Neural cell (in vitro differentiated cells): ENCODE data around the gene ZNF512B.

Source experiments
- CTCF ChIP-seq: fragments of 450-650 bp; IDR thresholded peaks from 2 replicates; pipeline ENCODE4 v1.5.1; 2014; ENCODE audit warnings: antibody characterized with exemption, mild to moderate bottlenecking, moderate library complexity; ENCODE audit not compliant: poor library complexity, severe bottlenecking
- EP300 ChIP-seq: fragments of 450-650 bp; conservative IDR thresholded peaks from 2 replicates; pipeline ENCODE4 v1.6.1; 2014; ENCODE audit warnings: antibody characterized with exemption, mild to moderate bottlenecking, moderate library complexity; ENCODE audit not compliant: poor library complexity, severe bottlenecking
- EZH2 ChIP-seq: fragments of 200-600, 300-800 bp; shearing (Covaris generic), sonication (generic); IDR thresholded peaks from 2 replicates; pipeline ENCODE4 v1.6.1; 2014; ENCODE audit warnings: antibody characterized with exemption, low read length, borderline replicate concordance, mild to moderate bottlenecking; ENCODE audit not compliant: insufficient read depth, poor library complexity, severe bottlenecking
- MXI1 ChIP-seq: fragments of 450-650 bp; conservative IDR thresholded peaks from 2 replicates; pipeline ENCODE4 v1.6.1; 2014; ENCODE audit warnings: antibody characterized with exemption, mild to moderate bottlenecking; ENCODE audit not compliant: poor library complexity, severe bottlenecking
- POLR2AphosphoS5 ChIP-seq: IDR thresholded peaks from 2 replicates; pipeline ENCODE4 v1.6.1; 2012
- RAD21 ChIP-seq: fragments of 450-650 bp; conservative IDR thresholded peaks from 2 replicates; pipeline ENCODE4 v1.6.1; 2014; ENCODE audit warnings: antibody characterized with exemption, mild to moderate bottlenecking, moderate library complexity

- no peak for TF ChIP-seq CTCF
- no peak for TF ChIP-seq POLR2AphosphoS5
- no peak for TF ChIP-seq RAD21
- TF ChIP-seq EZH2, result no peak
- no peak for TF ChIP-seq EP300
- TF ChIP-seq MXI1, result no peak
Measured at GRCh38 chr20:63934271-63935068, 35.3 kb downstream of the ZNF512B start.
